Thyroid gland (tissue), 4 donors: ENCODE results near the gene PDE1C.

Experiments
- POLR2A ChIP-seq, 2 donors: fragments of 450-650 bp; IDR thresholded peaks; one replicate each; pipeline ENCODE4 v1.6.1; 2017; ENCODE audit warnings: antibody characterized with exemption in 2 of 2, mild to moderate bottlenecking in 2 of 2, moderate library complexity in 1 of 2
- TF ChIP-seq, protein P1 (sequence below), 6 experiments: fragments of 200-600 bp in 3 of 6; fragments of 450-650 bp in 3 of 6; sonication (generic) in 3 of 6; IDR thresholded peaks; one replicate each; pipeline ENCODE4 v1.5.1; 2016 to 2019; ENCODE audit warnings: antibody characterized with exemption in 6 of 6, mild to moderate bottlenecking in 2 of 6, inconsistent platforms in 1 of 6, moderate library complexity in 1 of 6

GRCh38 chr7:32056767-32057166, 13.4 kb downstream of the PDE1C start:
- TF ChIP-seq, protein P1, sequence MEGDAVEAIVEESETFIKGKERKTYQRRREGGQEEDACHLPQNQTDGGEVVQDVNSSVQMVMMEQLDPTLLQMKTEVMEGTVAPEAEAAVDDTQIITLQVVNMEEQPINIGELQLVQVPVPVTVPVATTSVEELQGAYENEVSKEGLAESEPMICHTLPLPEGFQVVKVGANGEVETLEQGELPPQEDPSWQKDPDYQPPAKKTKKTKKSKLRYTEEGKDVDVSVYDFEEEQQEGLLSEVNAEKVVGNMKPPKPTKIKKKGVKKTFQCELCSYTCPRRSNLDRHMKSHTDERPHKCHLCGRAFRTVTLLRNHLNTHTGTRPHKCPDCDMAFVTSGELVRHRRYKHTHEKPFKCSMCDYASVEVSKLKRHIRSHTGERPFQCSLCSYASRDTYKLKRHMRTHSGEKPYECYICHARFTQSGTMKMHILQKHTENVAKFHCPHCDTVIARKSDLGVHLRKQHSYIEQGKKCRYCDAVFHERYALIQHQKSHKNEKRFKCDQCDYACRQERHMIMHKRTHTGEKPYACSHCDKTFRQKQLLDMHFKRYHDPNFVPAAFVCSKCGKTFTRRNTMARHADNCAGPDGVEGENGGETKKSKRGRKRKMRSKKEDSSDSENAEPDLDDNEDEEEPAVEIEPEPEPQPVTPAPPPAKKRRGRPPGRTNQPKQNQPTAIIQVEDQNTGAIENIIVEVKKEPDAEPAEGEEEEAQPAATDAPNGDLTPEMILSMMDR (IDR thresholded peaks at IDR 0.05): no peak
- no peak for TF ChIP-seq POLR2A (IDR thresholded peaks at IDR 0.05)
